Ovary (tissue), 10 donors: ENCODE results near the gene AWAT1. TPM values are rescaled to one million over a fixed set of nuclear protein-coding genes. Genes with fewer than 3 reads are reported as not detected.

Experiments used
- DNase-seq, 5 donors: peaks; one replicate each; pipeline ENCODE4 v3.0.0-alpha.2; 2019 to 2020
- H3K27ac ChIP-seq, 2 donors: fragments of 200-600 bp; one replicate each; pipeline versions ENCODE4 v1.5.1 to v1.8.0; 2019 to 2022
- H3K27me3 ChIP-seq: fragments of 200-600 bp; one replicate; pipeline ENCODE4 v1.8.0; 2022
- H3K36me3 ChIP-seq: fragments of 200-600 bp; sonication (generic); one replicate; pipeline ENCODE4 v1.5.1; 2019
- H3K4me1 ChIP-seq: one replicate; pipeline ENCODE4 v1.8.1; 2013; ENCODE audit warnings: mild to moderate bottlenecking, moderate library complexity; ENCODE audit not compliant: insufficient read depth
- H3K4me3 ChIP-seq: fragments of 200-600 bp; sonication (generic); one replicate; pipeline ENCODE4 v1.5.1; 2017
- H3K9me3 ChIP-seq, 2 donors: fragments of 200-600 bp in 1 of 2; sonication (generic) in 1 of 2; one replicate each; pipeline versions ENCODE4 v1.5.1 to v1.8.1; 2013 to 2019; ENCODE audit warnings: mild to moderate bottlenecking in 1 of 2, moderate library complexity in 1 of 2
- CTCF ChIP-seq, 3 donors: fragments of 450-650 bp in 2 of 3; fragments of 200-600 bp in 1 of 3; IDR thresholded peaks; one replicate each; pipeline versions ENCODE4 v1.5.1 to v1.8.0; 2016 to 2022; ENCODE audit warnings: antibody characterized with exemption in 3 of 3, mild to moderate bottlenecking in 1 of 3
- EP300 ChIP-seq: sonication (generic); formaldehyde crosslinking; IDR thresholded peaks from one replicate; pipeline ENCODE4 v1.6.1; 2017; ENCODE audit warnings: antibody characterized with exemption
- POLR2A ChIP-seq: fragments of 450-650 bp; IDR thresholded peaks from one replicate; pipeline ENCODE4 v1.6.1; 2017; ENCODE audit warnings: antibody characterized with exemption, mild to moderate bottlenecking, moderate library complexity
- WGBS, 3 donors: extraction: QIAGEN DNeasy Blood & Tissue Kit in 1 of 3; methylation state at CpG; one replicate each; pipeline versions ENCODE4 v1.1.5 to v1.1.7; 2013 to 2017; 5-methylcytosine and 5-hydroxymethylcytosine counted together
- intact Hi-C, 4 donors: fragments of 100-400 bp; cut with DNase I; formaldehyde crosslinking; loops; one replicate each; pipeline versions ENCODE4 v1.11.0 to v1.15.1; 2022 to 2023
- long read RNA-seq, 3 donors: library from polyadenylated mRNA in 2 of 3; unstranded in 2 of 3; transcript quantifications; one replicate each; pipeline ENCODE4 v2.0.0 and lab custom pipeline, GENCODE V29; 2021 to 2026
- polyA plus RNA-seq, 2 donors: library from polyadenylated mRNA; stranded (reverse); fragments of 200-250 nt in 1 of 2; fragments of 350-450 nt in 1 of 2; fragmentation: Illumina TruSeq in 1 of 2; extraction: RNeasy Lipid Tissue Mini Kit (QIAGEN cat#74804) in 1 of 2; gene quantifications; one replicate each; pipeline ENCODE4 v1.2.3, GENCODE V29; 2013 to 2014
- total RNA-seq, 7 donors: library from RNA; depleted of rRNA in 2 of 7; stranded (reverse); fragments of >200 nt in 2 of 7; fragmentation: NEBNext Ultra II Directional in 3 of 7; extraction: Animal tissue kit (Norgen Biotek cat#: 25700) in 3 of 7; gene quantifications; one replicate each; pipeline versions ENCODE4 v1.1.0 to v1.2.4, GENCODE V29; 2016 to 2023
- donor health status: DM: no; HTN: no; CAD: no; lungs with moderate emphysema.
- donor health status: DM: no; HTN: no; CAD: no.
- donor health status: Bipolar disorder and iron deficiency.
- donor health status: DM: yes; HTN: yes; CAD: no.
- donor health status: DM: no; HTN: no; CAD: no.
- donor health status: DM: yes; HTN: yes; CAD: no.

AWAT1 gene
- total RNA-seq (not detected), polyA plus RNA-seq (not detected)
- long read RNA-seq, donor 1 = 0 reads
- long read RNA-seq, donor 2 = 0 reads
- long read RNA-seq, donor 3 = 0 reads

DNA sequence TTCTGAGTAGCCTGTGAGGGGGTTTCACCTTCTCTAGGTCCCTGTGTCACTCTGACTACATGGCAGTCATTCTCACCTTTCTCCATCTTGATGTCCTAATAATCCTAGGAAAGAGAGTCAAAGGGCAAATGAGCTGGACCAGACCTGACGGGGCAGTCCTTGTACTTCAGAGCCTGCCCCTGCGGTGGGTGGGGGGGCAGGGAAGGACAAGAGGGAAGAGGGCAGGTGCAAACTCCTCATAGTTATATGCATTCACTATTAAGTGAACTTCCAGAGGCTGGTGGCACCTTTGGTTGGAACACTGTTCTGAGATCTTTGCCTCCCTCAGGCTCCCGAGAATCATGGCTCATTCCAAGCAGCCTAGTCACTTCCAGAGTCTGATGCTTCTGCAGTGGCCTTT, at the start of gene AWAT1:
AWAT1 (plus strand) TSS at position 301 of the 400 bp plus-strand sequence; CDS start at position 342, 41 bp downstream.
- no peak for TF ChIP-seq CTCF (IDR thresholded peaks at IDR 0.05)
- no peak for TF ChIP-seq POLR2A
- TF ChIP-seq EP300 = no peak
- no peaks in the 10 kb centered on the region for H3K27me3 ChIP-seq
- H3K27ac ChIP-seq = no peak within 1 kb of the TSS
- no peaks in the 10 kb centered on the region for H3K4me1 ChIP-seq
- WGBS, 3 donors = 67 to 77% (median 72%) methylated on average over 3 of the region's 3 CpGs
- H3K9me3 ChIP-seq = no peaks in the 10 kb centered on the region
- no peak for DNase-seq
- H3K36me3 ChIP-seq = no peaks in the 10 kb centered on the region
- intact Hi-C loops = no loop called here
- no peak within 1 kb of the TSS for H3K4me3 ChIP-seq

DNA sequence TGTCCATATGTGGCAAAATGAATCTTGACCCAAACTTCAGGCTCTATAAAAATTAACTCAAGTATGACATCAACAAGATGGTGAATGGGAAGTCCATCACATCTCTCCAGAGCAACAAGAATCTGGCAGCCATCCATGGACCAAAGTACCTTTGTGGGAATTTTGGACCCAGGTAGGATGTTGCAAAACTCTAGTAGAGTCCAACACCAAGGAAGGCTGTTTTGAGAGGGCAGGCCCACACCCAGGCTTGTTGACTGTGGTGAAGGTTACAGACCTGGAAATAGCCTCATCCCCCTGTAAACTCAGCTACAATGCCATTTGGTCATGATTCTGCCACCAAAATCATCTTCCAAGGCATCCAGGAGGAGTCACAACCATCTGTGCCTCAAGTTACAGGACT, 44.2 kb upstream of the AWAT1 start:
- intact Hi-C loops = no loop called here
- no peaks in the 10 kb centered on the region for H3K9me3 ChIP-seq
- H3K27ac ChIP-seq = no peak overlapping the region
- DNase-seq = no peak
- TF ChIP-seq CTCF (IDR thresholded peaks at IDR 0.05) = no peak
- no peak for TF ChIP-seq POLR2A
- no peak for TF ChIP-seq EP300
- no peak overlapping the region for H3K4me3 ChIP-seq
- no peaks in the 10 kb centered on the region for H3K27me3 ChIP-seq
- no peaks in the 10 kb centered on the region for H3K36me3 ChIP-seq
- no peaks in the 10 kb centered on the region for H3K4me1 ChIP-seq

- DNase-seq = peak in 2 of 5 donors; percentile 25 to 30
These were observed 37.3 kb upstream of the AWAT1 start for GRCh38 chrX:70196961-70197720.

GRCh38 chrX:70201732-70202131, 32.7 kb upstream of the AWAT1 start:
- intact Hi-C loops = no loop called here
- Histone ChIP-seq H3K27me3 (no peaks in the 10 kb centered on the region), H3K4me3 (no peak overlapping the region), H3K27ac (no peak overlapping the region), H3K9me3 (no peaks in the 10 kb centered on the region), H3K4me1 (no peaks in the 10 kb centered on the region), H3K36me3 (no peaks in the 10 kb centered on the region)
- WGBS, 3 donors = 74 to 84% (median 81%) methylated on average over 5 of the region's 5 CpGs
- TF ChIP-seq EP300 (no peak), CTCF (IDR thresholded peaks at IDR 0.05) (no peak), POLR2A (no peak)
- no peak for DNase-seq

More at GRCh38 chrX:70196961-70197720, 37.3 kb upstream of the AWAT1 start:
- Histone ChIP-seq H3K4me1 (no peaks in the 10 kb centered on the region), H3K27me3 (no peaks in the 10 kb centered on the region), H3K27ac (no peak overlapping the region), H3K4me3 (no peak overlapping the region), H3K36me3 (no peaks in the 10 kb centered on the region), H3K9me3 (no peaks in the 10 kb centered on the region)
- TF ChIP-seq EP300 = no peak
- no peak for TF ChIP-seq CTCF (IDR thresholded peaks at IDR 0.05)
- TF ChIP-seq POLR2A = no peak
- intact Hi-C loops = no loop called here
- 11 to 19% (median 17%) methylated on average over 12 of the region's 12 CpGs for WGBS, 3 donors
